ENCODE measurements around the gene PCSK2.

PCSK2 gene

DNA sequence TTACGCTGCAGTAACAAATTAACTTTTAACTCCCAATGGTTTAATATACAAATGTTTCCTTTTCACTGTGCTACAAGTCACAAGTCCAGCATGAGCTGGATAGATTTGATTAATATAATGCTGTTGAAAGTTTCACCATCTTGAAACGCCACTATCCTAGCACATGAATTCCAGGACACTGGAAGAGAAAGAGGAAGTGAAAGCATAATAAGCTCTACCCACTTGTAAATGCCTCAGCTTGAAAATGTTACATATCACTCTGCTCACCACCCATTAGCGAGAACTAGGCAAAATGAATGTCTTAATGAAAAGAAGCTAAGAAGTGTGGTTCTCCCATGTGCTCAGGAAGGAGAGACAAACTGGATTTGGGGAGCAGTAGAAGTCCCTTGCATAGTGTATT is 46.9 kb downstream of the PCSK2 start:
- no peak for DNase-seq

DNA sequence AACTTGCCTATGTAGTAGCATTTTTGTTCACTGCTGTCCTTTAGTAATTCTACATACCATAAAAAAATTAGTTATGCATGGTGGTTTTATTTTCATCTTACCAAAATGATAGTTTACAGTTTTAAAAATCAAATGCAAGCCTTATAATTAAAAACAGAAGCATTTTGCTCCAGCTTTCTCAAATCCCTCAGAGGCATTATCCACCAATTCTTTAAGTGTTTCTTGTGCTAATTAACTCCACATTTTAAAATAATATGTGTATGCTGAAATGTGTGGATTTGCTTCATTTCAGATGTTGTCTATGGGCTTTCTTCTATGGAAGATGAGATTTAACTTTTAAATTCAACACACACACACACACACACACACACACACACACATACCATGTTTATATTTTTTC is 49.3 kb downstream of the PCSK2 start:
- DNase-seq: no peak

DNA sequence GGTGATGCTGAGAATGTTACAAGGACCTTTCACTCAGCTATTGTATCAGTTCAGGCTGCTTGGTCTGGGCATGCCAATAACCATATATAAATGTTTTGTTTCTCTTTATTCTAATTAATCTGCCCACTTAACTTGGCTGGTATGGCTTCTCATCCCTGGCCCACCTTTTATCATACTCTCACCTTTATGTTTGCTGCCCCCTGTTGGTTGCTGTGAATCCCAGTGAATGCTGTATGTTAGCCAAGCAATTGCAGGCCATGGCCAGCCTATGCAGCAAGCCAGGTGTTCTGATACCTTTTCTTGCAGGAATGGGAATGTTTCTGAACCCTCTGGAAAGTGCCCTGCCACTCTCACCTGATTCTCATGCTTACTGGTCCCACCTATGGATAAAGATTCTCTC is 54.6 kb downstream of the PCSK2 start:
- no peak for DNase-seq

DNA sequence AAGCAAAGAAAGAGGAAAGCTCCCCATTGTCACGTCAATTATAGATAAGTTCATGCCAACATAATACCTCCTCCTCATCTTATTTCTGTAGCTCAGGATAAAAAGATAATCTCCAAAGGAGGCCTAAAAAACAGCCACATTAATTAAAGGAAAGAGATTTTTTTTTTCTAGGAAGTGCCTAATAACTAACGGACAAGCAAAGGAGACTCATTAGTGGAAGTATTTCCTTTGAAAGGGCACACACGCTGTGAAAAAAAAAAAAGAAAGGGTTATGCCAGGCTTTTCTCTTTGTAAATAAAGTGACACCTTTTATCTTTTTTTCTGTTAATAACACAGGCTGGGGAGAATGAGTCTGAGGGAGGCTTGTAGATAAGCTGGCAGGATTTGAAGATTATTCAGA is 55.7 kb downstream of the PCSK2 start:
- no peak for DNase-seq

DNA sequence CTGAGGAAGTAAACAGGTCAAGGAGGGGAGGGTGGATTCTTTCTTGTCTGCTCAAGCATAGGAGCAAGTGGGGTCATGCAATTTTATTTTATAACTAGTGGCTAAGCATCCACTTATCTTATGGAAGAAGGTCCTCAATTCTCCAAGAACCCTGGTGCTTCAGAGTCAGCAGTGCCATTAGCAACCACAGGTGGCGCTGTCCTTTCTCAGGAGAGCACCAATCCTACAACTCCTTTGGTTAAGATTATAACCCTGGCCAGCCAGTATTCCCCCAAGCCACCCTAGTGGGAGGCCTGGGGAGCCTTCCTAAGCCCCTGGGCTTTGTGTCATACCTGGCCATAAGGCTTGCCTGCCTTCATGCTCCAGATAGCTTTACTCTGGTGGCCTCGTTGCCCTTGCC is 60.7 kb downstream of the PCSK2 start:
- no peak for DNase-seq

DNA sequence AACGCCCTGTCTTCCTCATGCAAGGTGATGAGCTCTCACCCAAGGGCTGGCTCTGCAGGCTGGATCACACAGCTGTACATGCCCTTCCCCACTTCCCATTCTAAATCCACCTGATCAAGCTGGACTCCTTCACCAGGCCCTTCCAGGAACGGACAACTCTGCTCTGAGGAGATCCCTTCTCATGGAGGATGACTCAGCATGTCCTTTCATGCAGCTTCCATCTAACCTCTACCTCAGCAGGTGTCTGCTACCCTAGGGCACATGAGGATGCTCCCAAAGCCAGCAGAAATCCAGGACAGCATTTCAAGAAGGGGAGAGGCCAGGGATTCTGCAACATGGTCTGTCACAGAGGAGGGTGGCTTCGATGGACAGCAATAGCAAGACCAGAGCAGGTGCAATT is 61.2 kb downstream of the PCSK2 start:
- no peak for DNase-seq

DNA sequence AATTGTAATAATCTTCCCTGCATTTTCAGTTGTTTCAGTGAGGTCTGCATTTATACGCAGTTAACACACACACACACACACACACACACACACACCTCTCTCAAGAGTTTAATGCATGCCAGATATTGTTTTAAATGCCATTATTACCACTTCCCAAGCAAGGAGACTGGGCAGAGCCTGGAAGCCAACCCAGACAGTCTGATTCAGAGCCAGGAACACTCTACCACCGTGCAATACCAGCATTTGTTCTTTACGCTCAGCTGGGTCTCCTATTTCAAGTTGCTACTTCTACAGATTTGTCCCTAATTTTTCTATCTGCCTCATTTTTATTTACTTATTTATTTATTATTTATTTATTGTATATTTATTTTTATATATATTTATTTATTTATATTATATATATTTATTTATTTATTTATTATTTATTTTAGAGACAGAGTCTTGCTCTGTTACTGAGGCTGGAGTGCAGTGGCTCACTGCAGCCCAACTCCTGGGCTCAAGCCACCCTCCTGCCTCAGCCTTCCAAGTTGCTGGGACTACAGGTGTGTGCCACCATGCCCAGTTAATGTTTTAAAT is 68.4 kb downstream of the PCSK2 start:
- DNase-seq: no peak

DNA sequence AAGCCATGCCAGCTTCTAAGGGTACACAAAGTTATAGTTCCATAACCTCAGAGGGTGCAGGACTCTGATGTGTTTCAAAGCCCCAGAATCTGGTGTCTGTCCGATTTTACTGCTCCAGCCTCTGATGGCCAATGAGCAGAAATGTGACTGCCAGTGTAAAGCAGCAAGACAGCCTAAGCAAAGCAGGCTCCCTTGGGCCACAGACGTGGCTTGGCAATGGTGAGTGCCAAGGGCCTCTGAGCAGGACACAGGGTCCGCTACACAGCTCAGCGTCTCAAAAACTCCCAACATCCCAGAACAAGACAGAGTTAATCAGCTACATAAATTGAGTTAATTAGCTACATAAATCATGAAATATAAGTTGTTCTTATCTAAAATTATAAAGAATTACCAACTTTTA is 69.2 kb downstream of the PCSK2 start:
- no peak for DNase-seq

DNA sequence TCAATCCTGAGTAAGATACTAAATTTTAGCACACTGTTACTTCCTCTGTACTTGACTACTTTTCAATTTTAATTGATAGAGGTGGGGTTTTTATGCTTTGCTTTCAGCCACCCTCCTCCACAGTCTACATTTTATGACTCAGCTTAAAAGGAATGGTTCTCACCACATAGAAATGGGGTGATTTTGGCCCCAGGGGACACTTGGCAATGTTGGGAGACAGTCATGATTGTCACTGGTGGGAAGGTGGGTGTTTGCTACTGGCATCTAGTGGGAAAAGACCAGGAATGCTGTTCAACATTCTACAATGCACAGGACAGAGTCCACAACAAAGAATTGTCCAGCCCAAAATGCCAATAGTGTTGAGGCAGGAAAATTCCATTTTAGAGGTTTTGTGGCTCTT is 71.3 kb downstream of the PCSK2 start:
- DNase-seq: no peak

DNA sequence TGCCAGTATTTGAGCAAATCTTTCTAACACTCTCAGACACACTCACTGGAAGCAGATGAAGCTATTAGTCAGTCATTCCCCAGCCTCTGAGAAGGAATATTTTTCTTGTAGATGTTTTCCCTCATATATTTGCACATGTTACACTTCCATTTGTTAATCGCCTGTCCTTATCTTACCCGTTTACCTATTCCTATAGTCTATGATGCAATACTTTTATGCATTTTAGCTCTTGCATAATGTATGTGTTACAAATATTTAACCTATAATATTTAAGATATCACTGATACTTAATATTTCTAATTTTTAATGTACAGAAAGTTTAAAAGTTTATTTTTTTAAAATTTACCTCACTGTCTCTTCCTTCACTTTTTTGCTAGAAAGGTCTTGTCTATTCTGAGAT is 71.9 kb downstream of the PCSK2 start:
- no peak for DNase-seq

DNA sequence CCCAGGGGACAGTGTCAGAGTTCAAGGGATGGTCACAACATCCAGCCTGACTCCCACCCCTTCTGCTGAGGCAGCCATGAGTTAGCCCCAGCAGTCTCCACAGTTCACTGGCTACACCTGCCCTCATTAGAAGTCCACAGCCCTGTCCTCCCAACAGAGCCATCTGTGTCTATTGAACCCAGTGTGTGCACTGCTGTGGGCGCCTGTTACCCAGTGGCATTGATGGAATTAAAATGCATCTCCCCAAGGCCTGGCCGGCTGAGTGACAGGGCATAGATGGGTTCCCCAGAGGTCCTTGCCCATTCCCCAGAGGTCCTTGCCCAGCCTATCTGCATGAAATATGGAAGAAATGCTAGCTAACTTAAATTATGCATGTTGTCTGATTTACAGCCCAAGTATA is 73.3 kb downstream of the PCSK2 start:
- no peak for DNase-seq

DNA sequence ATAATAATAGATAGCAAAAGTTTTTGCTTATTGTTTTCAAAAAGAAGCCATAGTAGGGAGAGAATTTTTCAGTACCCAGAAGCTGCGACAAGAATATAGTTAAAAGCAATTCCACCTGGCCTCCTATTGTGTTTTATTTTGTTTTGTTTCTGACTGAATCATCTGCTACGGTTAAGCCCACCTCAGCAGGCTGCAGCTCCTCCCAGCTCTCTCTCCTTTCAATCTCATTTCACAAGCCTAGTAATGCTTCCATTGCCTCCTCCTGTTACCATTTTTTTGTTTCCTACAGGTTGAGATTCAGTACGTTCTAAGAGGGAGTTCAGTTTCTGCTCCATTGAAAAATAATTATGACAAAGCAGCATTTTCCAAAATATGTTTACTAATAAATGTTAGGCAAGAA is 77.9 kb downstream of the PCSK2 start:
- no peak for DNase-seq

DNA sequence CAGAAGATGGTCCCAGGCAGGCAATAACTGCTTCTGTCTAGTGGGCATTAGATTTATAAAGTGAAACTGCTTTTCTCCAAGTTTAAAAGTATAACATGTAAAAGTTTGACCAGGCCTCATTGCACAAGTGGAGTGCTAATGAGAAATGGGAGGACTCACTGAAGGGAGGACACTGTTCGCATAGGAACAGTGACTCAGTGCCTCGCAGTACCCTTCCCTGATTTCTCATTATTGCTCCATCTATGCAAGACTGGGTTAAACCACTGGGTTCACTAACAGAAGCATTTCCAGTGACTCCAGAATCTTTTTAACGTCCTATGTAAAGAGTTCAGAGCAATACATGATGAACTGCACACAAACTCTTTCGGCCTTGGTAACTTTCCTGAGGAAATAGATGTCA is 79.6 kb downstream of the PCSK2 start:
- no peak for DNase-seq

DNA sequence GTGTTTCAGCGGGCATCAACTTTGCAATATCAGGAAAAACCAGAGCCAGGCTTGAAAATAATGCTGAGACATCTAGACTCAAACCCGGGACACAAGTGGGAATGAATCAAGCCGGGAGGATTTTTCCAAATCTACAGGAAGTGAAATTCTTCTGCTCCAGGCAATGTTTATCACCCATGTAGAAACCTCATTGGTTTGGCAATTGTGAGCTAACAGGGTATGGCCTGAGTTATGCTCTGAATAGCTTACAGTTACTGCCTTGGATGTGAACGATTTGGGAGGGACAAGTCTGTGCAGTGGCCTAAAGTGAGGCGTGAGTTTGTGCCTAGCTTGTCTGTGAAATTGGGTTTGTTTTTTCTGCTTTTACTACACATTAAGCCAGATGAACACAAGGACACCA is 87.4 kb downstream of the PCSK2 start:
- no peak for DNase-seq

DNA sequence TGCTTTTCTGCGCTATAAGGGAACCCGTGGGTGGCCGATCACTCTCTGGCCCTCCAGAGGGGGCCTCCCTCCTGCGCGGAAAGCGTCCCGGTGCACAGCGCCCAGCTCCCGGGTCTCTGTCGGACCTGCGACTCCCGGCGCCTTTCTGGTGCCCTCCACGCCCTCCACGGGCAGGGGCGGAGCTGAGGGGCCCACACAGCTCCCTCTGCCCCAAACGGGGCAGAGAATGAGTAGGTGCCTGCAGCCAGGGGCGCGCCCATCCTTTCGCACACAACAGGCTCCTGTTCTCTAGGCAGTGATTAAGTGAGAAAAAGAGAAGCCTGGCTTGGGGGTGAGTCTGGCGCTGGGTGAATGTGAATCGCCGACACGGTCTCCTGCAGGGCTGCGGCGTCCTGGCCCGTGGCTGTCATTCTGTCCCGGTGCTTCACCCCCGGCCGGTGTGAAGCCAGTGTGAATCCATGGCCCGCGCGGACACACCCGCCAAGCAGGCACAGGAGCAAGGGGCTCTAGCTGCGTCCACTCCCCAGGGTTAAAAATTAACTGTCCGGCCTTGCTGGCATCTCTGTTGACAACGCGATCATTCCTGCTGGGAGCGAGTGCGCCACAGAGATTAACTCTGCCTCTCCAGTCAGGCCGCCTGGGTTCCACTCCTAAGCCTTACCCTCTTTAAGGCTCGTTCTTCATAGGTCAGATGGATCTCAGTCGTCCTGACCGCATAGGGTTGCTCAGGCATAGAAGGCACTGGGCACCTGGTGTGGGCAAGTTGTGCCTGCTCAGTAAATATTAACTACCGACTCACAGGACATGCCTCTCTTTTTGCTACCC is 88.8 kb downstream of the PCSK2 start:
- DNase-seq: no peak

DNA sequence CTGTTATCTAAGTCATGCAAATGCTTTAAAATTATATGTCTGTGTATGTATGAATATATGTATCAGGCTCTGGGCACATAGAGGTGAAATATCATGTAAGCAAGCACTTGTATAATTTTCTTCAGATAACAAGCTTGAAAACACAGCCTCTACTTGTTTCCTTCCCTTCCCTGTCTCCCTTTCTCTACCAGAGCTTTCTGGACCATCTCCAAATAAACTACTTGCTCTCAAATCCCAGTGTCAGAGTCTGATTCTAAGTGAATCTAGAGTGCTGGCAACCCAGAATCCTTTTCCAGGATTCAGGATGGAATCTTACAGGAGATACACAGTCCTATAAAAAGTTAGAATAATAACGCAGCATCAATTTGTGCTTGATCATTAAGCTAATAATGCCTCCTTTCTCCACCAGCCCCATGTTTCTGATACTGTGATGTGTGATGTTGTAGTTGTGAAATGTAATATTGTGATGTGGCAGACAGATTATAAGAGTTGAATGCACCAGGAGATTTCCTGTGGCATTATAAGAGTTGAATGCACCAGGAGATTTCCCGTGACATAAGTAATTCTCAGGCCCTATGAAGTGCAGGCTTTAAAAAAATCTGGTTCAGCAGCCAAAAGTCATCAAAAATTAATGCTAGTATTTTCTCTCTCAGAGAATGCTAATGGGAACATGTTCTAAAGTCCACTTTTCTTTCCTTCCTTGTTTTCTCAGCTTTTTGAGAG is 89.6 kb downstream of the PCSK2 start:
- DNase-seq: no peak

DNA sequence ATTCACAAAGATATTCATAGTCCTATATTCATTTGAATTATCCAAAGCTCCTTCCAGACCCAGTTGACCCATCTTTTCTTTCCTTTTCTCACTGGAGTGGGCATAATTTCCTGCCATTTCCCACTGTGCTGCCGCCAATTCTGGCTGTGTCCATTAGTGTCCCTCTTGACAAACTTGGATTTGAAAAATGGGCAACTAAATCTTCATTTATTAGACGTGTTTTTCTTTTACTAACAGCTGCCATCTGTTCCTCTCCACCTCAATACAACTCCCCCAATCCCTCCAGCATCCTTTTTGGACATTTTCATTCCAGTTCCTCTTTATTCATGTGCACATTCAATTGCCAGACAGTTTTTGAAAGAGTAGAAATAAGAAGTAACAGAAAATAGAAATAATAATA is 90.5 kb downstream of the PCSK2 start:
- DNase-seq: no peak

DNA sequence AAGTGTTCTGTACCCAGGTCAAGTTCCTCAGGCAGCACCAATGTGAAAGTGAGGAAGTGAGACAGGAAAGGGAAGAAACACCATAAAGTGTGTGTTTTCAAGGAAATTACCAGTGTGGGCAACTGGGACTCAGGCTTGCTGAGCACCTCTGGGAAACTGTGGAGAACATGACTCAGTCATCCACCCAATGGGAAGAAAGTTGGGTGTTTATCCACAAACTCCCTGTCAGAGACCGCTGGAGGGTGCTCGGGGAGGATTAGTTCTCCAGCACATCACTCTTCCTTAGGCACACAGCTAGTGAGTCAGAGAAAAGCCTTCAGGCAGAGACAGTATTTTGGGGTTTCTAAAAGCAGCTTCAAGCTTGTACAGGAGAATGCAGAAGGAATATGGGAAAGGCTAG is 93.6 kb downstream of the PCSK2 start:
- DNase-seq: no peak

DNA sequence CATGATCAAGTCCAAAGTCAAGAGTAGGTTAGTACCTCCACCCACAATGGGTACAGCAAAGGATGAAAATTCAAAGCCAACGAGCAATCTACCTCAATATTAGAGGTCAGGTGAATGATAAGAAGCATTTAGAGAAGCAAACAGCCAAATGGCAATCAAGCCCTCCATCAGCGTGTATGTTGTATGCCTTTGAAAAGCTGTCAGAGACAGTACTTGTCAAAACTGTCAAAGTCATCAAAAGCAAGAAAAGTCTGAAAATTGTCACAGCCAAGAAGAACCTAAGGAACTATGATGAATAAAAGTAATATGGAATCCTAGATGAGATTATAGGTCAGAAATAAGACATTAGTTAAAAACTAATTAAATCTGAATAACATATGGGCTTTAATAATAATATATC is 99.3 kb downstream of the PCSK2 start:
- no peak for DNase-seq

DNA sequence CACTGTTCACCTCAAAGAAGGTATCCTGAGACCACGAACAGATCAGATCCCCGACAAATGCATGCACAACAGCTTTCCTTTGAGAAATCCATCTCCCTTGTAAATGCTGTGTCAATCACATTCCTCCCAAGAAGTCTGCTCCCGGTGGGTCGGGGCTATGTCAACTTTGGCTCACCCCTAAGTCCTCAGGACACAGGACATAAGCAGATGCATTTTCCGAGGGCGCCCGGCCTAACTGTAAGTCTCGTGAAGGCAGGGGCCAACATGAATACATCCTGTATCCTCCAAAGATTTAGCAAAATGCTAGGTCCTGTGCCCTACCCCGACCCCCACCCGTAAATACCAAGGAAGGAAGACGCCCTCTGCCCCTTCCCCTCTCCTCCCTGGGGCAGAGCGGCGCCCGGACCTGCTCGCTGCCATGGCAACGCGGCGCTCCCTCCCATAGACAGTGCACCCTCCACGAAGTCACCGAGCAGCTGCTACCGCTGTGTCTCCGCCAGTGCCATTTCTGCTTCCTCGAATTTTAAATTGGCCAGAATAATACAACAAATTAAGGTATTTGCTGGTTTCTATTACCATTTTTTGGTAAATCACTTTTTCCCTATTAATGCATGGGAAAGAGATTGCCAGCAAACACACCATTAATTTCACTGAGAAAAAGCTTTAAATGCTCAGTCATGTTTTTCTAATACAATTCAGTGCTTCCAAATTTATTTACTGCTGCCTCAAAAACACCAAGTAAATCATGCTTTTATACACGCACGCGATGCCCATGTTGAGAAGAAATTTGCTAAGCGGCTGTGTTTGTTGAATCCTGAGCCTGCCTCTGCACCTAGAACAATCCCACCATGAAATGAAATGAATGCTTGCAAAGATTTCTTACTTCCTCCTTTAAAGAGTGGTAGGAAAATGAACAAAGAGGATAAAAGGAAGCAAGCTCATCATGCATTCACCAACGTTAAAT is 100.6 kb downstream of the PCSK2 start:
- DNase-seq: no peak

DNA sequence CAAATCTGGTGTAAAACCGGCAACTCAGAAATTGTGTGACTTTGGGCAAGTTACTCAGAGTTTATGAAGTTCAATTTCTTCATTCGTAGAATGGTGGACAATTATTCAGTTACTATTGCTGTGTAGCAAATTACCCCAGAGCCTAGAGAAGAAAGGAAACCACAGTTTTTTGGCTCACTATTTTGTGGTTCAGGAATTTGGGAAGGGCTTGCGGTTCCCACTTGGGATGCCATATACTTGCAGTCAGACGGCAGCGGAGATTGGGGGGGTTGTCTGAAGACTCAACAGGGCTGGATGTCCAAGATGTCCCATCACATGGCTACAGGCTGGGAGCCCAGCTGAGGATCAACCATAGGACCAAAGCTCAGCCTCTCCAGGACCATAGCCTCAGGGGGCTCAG is 108.1 kb downstream of the PCSK2 start:
- DNase-seq: no peak

DNA sequence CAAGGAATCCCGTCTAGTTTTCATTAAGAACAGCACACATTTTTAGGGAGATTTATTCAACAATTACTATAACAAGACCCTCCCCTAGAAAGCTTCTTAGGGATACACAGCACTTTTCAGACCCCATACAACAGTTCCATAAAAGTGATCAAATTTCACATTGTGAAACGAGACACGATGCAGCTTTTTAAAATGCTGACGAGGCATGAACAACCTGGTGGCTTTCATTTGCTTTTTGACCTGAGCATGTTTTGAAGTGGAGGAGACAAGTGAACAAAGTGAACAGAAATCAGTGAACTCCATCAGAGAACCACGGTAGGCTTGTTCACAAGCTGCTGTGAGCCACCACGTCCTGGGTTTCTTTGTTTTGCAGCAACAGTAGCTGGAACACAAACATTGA is 112.2 kb downstream of the PCSK2 start:
- DNase-seq: no peak

DNA sequence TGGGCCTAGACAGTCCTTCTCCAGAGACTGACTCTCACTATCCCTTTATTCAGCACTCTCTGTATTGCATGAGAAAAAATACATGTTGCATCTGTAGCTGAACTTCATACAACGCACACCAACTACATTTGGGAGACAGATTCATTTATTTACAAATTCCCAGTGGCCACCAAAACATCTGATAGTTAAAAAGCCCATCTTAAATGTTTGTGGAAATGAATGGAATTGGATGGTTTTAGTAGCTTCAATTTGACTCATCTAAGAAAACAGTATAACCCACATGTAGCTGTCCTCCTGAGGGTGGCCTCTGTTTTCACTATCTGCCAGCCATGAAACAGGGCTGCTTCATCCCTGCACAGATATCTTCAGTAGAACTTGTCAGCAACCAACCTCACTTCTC is 116.3 kb downstream of the PCSK2 start:
- no peak for DNase-seq
